GM18870 (cell line): ENCODE data around the gene CMIP.

Experiments
- ATAC-seq: cut with Tn5 transposase; IDR thresholded peaks from one replicate; pipeline ENCODE4 v1.9.1; 2021; ENCODE audit warnings: moderate library complexity; ENCODE audit not compliant: unreplicated experiment

CMIP gene

DNA sequence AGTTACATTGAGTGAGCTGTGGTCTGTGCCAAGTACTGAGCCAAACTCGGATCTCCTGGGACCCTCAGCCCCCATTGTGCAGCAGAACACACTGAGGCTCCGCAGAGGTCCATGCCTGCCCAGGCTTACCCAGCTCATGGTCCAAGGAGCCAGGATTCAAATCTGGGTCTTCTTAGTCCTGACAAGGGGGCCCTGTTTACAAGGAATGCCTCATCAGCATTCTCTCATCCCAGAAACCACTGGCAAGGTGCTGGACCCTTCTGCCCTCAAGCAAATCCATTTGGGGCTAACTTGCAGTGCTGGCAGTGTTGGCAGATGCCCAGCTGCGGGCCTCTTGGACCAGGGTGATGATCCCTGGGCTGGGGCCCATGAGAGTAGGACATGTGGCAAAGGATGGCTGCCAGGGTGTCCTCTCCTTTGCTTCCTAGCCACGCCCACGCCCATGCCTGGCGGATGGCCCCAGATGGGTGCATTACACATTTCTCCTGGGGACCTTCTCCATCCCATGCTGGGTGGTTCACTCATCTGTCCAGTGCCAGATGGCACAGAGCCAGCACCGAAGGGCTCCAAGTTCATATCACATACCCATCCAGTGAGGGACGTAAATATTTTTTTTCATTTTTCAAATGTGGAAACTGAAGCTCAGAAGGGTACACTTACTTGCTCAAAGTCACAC lies 117.7 kb downstream of the CMIP start:
- no peak for ATAC-seq

DNA sequence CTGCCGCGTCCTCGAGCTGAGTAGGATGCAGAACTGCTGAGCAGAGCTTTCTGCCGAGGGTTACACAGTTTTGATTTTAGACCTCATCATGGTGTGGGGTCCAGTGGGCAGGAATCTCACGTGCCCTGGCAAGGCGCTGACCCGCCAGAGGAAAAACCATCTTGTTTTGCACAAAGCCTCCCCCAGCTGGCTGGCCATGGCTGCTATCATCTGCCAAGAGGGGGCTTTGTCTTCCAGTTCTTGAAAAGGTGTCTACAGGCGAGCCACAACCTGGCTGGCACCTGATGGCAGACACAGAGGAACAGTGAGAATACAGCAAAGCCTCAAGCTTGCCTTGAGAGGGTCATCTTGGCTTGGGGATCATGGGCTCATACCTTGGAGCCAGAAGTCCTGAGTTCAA lies 118.3 kb downstream of the CMIP start:
- no peak for ATAC-seq

GRCh38 chr16:81564421-81564911 lies 119.9 kb downstream of the CMIP start:
- no peak for ATAC-seq

DNA sequence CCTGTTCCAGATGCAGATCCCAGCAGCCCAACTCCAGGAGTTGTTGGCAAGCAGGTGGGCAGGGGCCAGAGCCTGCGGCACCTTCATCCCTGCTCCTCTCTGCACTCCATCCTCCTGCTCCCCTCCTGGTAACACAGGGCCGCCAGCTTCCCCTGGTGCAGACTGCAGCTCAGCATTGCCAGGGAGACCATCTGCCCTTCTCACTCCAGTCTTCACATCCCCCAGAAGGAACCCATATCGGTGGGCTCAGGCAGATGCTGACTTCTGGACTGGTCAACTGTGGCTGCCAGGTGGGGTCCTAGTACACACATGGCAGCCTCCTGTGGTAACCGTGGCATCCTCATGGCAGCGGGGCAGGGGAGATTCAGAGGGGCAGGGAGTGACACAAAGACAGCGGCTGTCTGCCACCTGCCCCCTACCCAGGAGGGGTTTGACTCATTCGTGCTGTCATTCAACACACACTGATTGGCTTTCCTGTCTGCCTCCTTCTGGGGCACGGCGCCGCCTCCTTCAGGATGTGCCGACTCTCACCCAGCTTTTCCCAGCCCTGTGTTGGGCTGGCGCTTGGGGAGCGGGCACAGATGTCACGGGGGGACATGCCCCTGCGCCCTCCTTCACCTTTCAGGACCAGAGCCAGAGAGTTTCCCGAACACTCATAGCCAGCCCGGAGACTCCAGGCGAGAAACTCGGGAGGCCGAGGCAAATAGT lies 120.9 kb downstream of the CMIP start:
- ATAC-seq: no peak

- ATAC-seq: no peak
Observed at GRCh38 chr16:81566086-81567007, 121.7 kb downstream of the CMIP start.

- no peak for ATAC-seq
Observed at GRCh38 chr16:81567087-81567486, 122.5 kb downstream of the CMIP start.

GRCh38 chr16:81567987-81568748 lies 123.6 kb downstream of the CMIP start:
- ATAC-seq: no peak

DNA sequence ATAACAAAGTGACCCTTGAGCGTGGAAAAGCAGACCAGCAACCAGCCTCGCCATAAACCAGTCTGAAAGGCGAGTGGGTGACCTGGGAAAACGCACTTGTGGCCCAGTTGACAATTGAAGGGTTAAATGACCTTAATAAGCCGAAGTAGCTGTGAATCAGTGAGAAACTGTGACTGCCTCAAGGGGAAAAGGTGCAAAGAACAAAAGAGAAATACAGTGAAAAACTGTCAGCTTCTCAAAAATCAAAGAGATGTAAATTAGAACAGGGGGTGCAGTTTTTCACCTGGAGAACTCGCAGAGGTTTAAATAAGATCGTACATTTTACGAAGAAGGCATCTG lies 124.1 kb downstream of the CMIP start:
- ATAC-seq: no peak

DNA sequence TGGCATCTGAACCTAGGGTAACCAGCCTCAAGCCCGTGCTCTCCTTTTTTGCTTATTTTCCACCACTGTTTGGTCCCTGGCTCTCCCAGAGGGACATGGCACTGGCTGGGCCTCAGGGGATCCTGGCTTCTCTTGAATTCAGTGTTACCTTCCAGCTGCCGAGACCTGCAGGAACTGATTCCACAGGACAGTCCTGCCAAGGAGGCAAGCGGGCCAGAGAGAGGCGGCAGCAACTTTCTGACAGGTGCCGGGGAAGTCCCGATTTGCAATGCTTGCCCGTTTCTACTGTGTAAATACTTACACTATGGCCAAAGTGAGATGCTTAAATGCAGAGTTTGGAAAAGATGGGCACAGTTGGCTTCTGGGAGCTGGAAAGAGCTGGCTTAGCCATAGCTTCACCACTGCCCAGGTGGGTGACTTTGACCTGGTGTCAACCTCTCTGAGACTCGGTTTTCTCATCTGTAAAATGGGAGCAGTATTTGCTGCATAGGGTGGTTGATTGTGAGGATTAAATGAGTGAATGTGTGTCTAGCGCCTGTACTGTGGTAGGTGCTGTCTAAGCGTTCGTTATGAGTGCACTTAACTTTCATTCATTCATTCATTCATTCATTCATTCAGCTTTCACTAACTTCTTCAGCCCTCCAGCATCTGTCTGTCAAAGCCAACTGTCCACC lies 124.9 kb downstream of the CMIP start:
- ATAC-seq: no peak

GRCh38 chr16:81570151-81570846 lies 125.7 kb downstream of the CMIP start:
- no peak for ATAC-seq

DNA sequence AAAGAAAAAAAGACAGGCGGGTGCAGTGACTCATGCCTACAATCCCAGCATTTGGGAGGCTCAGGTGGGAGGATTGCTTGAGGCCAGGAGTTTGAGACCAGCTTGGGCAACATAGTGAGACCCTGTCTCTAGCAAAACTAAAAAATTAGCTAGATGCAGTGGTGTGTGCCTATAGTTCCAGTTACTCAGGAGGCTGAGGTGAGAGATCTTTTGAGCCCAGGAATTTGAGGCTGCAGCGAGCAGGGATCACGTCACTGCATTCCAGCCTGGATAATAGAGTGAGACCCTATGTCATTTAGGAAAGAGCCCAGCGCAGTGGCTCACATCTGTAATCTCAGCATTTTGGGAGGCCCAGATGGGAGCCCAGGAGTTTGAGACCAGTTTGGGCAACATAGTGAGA lies 126.6 kb downstream of the CMIP start:
- ATAC-seq: no peak

DNA sequence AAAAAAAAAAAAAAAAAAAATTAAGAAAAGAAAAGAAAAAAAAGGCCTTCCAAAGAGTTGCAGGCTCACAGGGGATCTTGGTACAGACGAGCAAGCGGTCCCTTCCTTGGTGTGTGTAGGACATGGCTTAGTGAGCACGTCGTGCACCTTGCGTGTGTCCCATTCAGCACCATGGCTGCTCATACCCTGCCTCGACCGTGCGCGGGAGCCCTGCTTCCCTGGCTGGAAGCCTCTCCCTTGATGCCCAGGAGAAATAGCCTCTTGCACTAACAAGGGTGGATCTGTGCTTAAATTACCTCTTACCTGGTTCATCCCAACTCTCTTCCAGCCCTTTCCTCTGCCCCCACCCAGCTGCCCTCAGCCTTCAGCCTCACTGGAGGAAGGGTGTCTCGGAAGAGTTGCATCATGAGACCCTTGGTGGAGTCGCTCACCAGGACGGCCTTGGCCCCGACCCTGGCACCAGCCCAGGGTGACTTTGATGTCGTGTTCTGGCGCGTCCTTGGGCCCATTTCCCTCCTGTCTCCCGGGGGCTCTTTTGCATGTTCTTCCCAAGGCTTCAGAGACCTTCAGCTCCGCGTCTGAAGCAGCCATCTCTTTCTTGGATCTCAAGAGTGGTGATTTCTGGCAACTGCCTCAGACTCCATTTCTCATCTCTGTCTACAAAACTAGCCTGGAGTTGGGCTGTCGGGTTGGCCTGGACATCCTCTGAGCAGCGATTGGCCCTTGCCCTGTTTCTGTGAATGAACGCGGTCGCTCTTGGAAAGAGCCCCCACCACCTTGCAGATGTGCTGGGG lies 127.2 kb downstream of the CMIP start:
- ATAC-seq: no peak

DNA sequence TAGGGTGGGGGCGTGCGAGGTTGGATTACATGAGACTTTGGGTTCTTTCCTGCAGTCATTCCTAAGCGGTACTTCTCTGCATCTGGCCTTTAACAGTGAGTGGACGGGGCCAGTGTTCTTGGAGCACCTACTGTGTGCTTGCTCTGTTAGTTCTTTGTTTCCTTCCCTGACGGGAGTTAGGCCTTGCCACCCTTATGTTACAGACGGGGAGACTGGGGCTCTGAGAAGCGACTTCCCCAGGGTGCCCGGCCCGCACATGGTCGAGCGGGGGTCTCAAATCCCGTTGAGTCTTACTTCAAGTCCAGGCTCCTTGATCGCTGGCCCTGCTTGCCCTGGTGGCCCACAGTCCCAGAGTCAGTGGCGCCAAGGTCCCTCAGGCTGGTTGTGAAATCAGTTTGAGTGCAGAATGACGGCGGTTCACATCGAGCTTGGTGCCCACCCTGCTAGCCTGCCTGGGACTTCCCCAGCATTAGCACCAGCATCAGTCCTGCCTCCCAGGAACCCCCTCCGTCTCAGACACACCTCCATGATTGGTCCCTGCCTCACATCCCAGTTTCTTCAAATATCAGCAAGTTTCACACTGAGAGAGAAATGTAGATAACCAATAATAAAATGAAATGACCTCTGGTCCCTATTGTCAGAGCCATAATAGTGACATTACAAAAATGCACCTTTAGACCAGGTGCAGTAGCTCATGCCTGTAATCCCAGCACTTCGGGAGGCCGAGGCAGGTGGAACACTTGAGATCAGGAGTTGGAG lies 128.0 kb downstream of the CMIP start:
- no peak for ATAC-seq

DNA sequence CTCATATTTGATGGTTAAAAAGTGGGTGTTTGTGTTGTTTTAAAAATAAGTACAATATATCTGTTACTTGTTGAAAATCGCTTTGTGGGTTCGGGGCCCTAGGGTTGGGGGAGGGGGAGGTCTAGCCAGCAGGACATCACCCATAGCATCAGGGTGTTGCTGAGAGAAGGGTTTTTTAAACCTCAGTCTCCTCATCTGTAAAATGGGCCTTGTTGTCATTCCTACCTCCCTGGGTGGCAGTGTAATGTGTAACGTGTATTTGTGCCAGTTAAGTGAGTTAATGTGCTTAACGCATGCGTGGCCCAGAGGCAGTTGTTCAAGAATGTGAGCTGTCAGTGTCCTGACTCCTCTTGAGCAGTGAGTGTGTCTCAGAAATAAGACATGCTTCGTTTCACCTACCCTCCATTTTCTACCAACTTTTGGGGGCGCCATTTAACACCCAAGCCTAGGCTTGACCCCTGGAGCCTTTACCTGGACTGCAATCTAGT lies 129.0 kb downstream of the CMIP start:
- no peak for ATAC-seq

- no peak for ATAC-seq
Observed at GRCh38 chr16:81574168-81574567, 129.6 kb downstream of the CMIP start.

DNA sequence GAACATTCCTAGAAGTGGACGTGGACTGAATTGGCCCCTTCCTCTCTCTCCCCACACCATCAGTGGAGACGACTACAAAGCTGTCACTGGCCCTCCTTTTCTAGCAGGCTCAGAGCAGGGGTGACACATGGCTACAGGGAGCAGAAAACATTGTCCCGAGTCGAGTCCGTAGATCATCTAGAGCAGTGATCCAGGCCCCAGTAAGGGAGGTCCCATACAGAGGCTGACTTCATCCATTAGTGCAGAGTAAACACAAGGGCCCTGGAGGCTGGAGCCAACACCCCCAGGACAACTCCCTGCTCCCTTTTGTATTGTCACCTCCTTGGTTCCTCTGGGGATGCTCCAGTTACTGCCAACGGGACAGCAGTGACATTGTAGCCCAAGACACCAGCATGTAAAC lies 130.7 kb downstream of the CMIP start:
- no peak for ATAC-seq

- no peak for ATAC-seq
Observed at GRCh38 chr16:81575834-81576233, 131.2 kb downstream of the CMIP start.

DNA sequence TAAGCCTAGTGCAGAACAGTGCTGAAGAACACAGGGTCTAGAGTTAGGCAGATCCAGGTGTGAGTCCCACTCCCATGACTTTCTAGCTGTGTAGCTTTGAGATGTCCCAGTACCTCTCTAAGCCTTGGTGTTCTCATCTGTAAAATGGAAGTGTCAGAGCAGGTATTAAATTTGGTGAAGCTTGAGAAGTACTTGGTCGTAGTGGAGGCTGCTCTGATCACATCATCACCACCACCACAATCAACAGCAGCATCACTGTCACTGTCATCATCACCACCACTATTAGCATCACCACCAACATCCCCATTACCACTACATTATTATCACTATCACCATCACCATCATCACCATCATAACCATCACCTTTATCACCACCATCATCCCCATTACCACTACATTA lies 132.1 kb downstream of the CMIP start:
- no peak for ATAC-seq
